Measurements from ENCODE around the gene WIPF2.

The WIPF2 gene

DNA sequence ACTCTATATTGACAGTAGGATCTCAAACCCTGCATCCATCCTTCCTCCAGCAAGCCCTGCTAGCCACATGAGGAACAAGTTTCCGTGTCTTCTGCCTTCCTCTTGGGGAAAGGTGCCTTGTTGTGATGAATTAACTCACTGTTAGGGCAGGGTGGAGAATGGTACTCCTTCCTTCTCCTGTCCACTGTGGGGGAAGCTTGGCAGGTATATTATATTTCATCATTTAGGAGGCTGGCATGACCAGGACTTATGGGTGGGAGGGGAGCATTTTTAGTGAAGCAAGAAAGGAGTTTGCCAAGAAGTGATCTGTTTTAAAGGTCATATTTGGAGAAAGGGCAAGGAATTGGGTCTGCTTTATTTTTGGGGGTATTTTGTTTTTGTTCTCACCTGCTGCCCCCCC lies 59.3 kb downstream of the WIPF2 start:
- Histone ChIP-seq H3K4me1 (ENCODE audit: control insufficient read depth in 1 of 2, insufficient read depth in 2 of 2, low read length in 2 of 2) (peaks cover 0 to 2% of the 10 kb centered on the region in 2 donors), H3K36me3 (ENCODE audit: control insufficient read depth in 1 of 2, insufficient read depth in 2 of 2, low read length in 2 of 2) (peaks cover 34 to 55% of the 10 kb centered on the region in 2 donors), H3K4me3 (ENCODE audit: low read depth in 1 of 2, low read length in 2 of 2) (no peak overlapping the region), H3K9ac (ENCODE audit: low read depth in 1 of 2, low read length in 2 of 2) (no peak overlapping the region), H3K27ac (ENCODE audit: low read depth, low read length) (no peak overlapping the region), H3K9me3 (ENCODE audit: control insufficient read depth in 1 of 2, low read length in 2 of 2) (no peaks in the 10 kb centered on the region), H3K27me3 (ENCODE audit: control insufficient read depth in 1 of 2, insufficient read depth in 2 of 2, low read length in 2 of 2) (no peaks in the 10 kb centered on the region)

DNA sequence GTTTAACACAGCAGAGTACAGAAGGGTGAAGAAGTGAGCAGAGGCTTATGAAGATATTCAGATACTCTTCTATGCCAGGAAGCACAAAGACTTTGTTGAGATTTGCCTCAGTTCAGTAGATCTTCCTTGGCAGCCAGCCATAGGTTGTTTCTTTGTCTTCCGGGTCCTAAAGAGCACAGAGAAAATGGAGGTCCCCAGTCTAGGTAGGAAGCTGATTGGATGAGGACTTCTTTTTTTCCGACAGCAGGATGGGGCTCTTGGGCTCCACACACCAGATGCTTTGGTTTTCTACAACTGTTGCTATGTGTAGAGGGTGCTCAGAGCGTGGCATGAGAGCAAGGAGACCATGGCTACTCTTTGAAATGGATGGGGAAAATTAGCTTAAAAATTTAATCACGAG lies 60.3 kb downstream of the WIPF2 start:
- Histone ChIP-seq H3K4me3 (ENCODE audit: low read depth in 1 of 2, low read length in 2 of 2) (no peak overlapping the region), H3K27me3 (ENCODE audit: control insufficient read depth in 1 of 2, insufficient read depth in 2 of 2, low read length in 2 of 2) (no peaks in the 10 kb centered on the region), H3K9ac (ENCODE audit: low read depth in 1 of 2, low read length in 2 of 2) (no peak overlapping the region), H3K36me3 (ENCODE audit: control insufficient read depth in 1 of 2, insufficient read depth in 2 of 2, low read length in 2 of 2) (peaks cover 27 to 48% of the 10 kb centered on the region in 2 donors), H3K27ac (ENCODE audit: low read depth, low read length) (no peak overlapping the region), H3K9me3 (ENCODE audit: control insufficient read depth in 1 of 2, low read length in 2 of 2) (no peaks in the 10 kb centered on the region), H3K4me1 (ENCODE audit: control insufficient read depth in 1 of 2, insufficient read depth in 2 of 2, low read length in 2 of 2) (peaks cover 2 to 7% of the 10 kb centered on the region in 2 donors)

DNA sequence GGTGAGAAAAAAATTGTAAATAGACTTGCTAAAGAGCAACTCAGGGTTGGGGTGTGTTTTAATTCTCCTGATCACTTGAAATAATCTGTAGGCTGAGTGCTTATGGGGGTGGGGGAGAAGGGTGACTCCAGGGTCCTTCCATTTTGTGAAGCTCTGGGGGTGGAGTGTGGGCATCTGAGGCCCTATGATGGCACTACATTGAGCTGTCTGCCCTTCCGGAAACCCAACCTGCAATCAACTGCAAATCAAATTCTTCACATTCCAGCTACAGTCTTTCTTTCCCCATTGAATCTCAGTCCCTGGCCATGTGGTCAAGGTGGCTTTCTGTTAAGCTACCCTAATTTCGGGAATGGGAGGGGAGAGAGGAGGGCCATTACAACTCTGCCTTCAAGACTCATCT lies 62.6 kb downstream of the WIPF2 start:
- H3K27ac ChIP-seq (ENCODE audit: low read depth, low read length): no peak overlapping the region
- H3K9me3 ChIP-seq (ENCODE audit: control insufficient read depth in 1 of 2, low read length in 2 of 2): no peaks in the 10 kb centered on the region
- peaks cover 5 to 21% of the 10 kb centered on the region in 2 donors for H3K4me1 ChIP-seq (ENCODE audit: control insufficient read depth in 1 of 2, insufficient read depth in 2 of 2, low read length in 2 of 2)
- H3K9ac ChIP-seq (ENCODE audit: low read depth in 1 of 2, low read length in 2 of 2): no peak overlapping the region
- H3K27me3 ChIP-seq (ENCODE audit: control insufficient read depth in 1 of 2, insufficient read depth in 2 of 2, low read length in 2 of 2): no peaks in the 10 kb centered on the region
- no peak overlapping the region for H3K4me3 ChIP-seq (ENCODE audit: low read depth in 1 of 2, low read length in 2 of 2)
- peaks cover 26 to 34% of the 10 kb centered on the region in 2 donors for H3K36me3 ChIP-seq (ENCODE audit: control insufficient read depth in 1 of 2, insufficient read depth in 2 of 2, low read length in 2 of 2)

- Histone ChIP-seq H3K27ac (ENCODE audit: low read depth, low read length) (peak overlapping the region; percentile 74), H3K27me3 (ENCODE audit: control insufficient read depth in 1 of 2, insufficient read depth in 2 of 2, low read length in 2 of 2) (no peaks in the 10 kb centered on the region), H3K4me1 (ENCODE audit: control insufficient read depth in 1 of 2, insufficient read depth in 2 of 2, low read length in 2 of 2) (peaks cover 15 to 28% of the 10 kb centered on the region in 2 donors), H3K36me3 (ENCODE audit: control insufficient read depth in 1 of 2, insufficient read depth in 2 of 2, low read length in 2 of 2) (peaks cover 12 to 18% of the 10 kb centered on the region in 2 donors), H3K9me3 (ENCODE audit: control insufficient read depth in 1 of 2, low read length in 2 of 2) (no peaks in the 10 kb centered on the region), H3K4me3 (ENCODE audit: low read depth in 1 of 2, low read length in 2 of 2) (peak overlapping the region in 1 of 2 donors; percentile 29), H3K9ac (ENCODE audit: low read depth in 1 of 2, low read length in 2 of 2) (peak overlapping the region; percentile 3 to 26)
Measured at GRCh38 chr17:40283662-40284061, 64.6 kb downstream of the WIPF2 start.

GRCh38 chr17:40284085-40284713 lies 65.1 kb downstream of the WIPF2 start:
- H3K4me1 ChIP-seq (ENCODE audit: control insufficient read depth in 1 of 2, insufficient read depth in 2 of 2, low read length in 2 of 2): peaks cover 20 to 28% of the 10 kb centered on the region in 2 donors
- H3K4me3 ChIP-seq (ENCODE audit: low read depth in 1 of 2, low read length in 2 of 2): peak overlapping the region; percentile 0 to 29
- H3K27ac ChIP-seq (ENCODE audit: low read depth, low read length): peak overlapping the region; percentile 68
- H3K9me3 ChIP-seq (ENCODE audit: control insufficient read depth in 1 of 2, low read length in 2 of 2): no peaks in the 10 kb centered on the region
- H3K27me3 ChIP-seq (ENCODE audit: control insufficient read depth in 1 of 2, insufficient read depth in 2 of 2, low read length in 2 of 2): no peaks in the 10 kb centered on the region
- peak overlapping the region; percentile 53 to 55 for H3K9ac ChIP-seq (ENCODE audit: low read depth in 1 of 2, low read length in 2 of 2)
- peaks cover 8 to 12% of the 10 kb centered on the region in 2 donors for H3K36me3 ChIP-seq (ENCODE audit: control insufficient read depth in 1 of 2, insufficient read depth in 2 of 2, low read length in 2 of 2)

- H3K9me3 ChIP-seq (ENCODE audit: control insufficient read depth in 1 of 2, low read length in 2 of 2): no peaks in the 10 kb centered on the region
- H3K27ac ChIP-seq (ENCODE audit: low read depth, low read length): no peak overlapping the region
- no peak overlapping the region for H3K4me3 ChIP-seq (ENCODE audit: low read depth in 1 of 2, low read length in 2 of 2)
- peaks cover 0 to 3% of the 10 kb centered on the region in 2 donors for H3K36me3 ChIP-seq (ENCODE audit: control insufficient read depth in 1 of 2, insufficient read depth in 2 of 2, low read length in 2 of 2)
- H3K9ac ChIP-seq (ENCODE audit: low read depth in 1 of 2, low read length in 2 of 2): no peak overlapping the region
- H3K4me1 ChIP-seq (ENCODE audit: control insufficient read depth in 1 of 2, insufficient read depth in 2 of 2, low read length in 2 of 2): peaks cover 20 to 33% of the 10 kb centered on the region in 2 donors
- H3K27me3 ChIP-seq (ENCODE audit: control insufficient read depth in 1 of 2, insufficient read depth in 2 of 2, low read length in 2 of 2): no peaks in the 10 kb centered on the region
Measured at GRCh38 chr17:40286473-40286872, 67.4 kb downstream of the WIPF2 start.

GRCh38 chr17:40287159-40287493 lies 68.0 kb downstream of the WIPF2 start:
- Histone ChIP-seq H3K36me3 (ENCODE audit: control insufficient read depth in 1 of 2, insufficient read depth in 2 of 2, low read length in 2 of 2) (peaks cover 0 to 3% of the 10 kb centered on the region in 2 donors), H3K27me3 (ENCODE audit: control insufficient read depth in 1 of 2, insufficient read depth in 2 of 2, low read length in 2 of 2) (no peaks in the 10 kb centered on the region), H3K9me3 (ENCODE audit: control insufficient read depth in 1 of 2, low read length in 2 of 2) (no peaks in the 10 kb centered on the region), H3K4me3 (ENCODE audit: low read depth in 1 of 2, low read length in 2 of 2) (peak overlapping the region in 1 of 2 donors; percentile 50), H3K9ac (ENCODE audit: low read depth in 1 of 2, low read length in 2 of 2) (peak overlapping the region in 1 of 2 donors; percentile 8), H3K27ac (ENCODE audit: low read depth, low read length) (no peak overlapping the region), H3K4me1 (ENCODE audit: control insufficient read depth in 1 of 2, insufficient read depth in 2 of 2, low read length in 2 of 2) (peaks cover 20 to 33% of the 10 kb centered on the region in 2 donors)

- H3K36me3 ChIP-seq (ENCODE audit: control insufficient read depth in 1 of 2, insufficient read depth in 2 of 2, low read length in 2 of 2): peaks cover 0 to 3% of the 10 kb centered on the region in 2 donors
- H3K27me3 ChIP-seq (ENCODE audit: control insufficient read depth in 1 of 2, insufficient read depth in 2 of 2, low read length in 2 of 2): no peaks in the 10 kb centered on the region
- peaks cover 20 to 33% of the 10 kb centered on the region in 2 donors for H3K4me1 ChIP-seq (ENCODE audit: control insufficient read depth in 1 of 2, insufficient read depth in 2 of 2, low read length in 2 of 2)
- peak within 1 kb of the TSS; percentile 23 to 64 for H3K9ac ChIP-seq (ENCODE audit: low read depth in 1 of 2, low read length in 2 of 2)
- H3K9me3 ChIP-seq (ENCODE audit: control insufficient read depth in 1 of 2, low read length in 2 of 2): no peaks in the 10 kb centered on the region
- H3K27ac ChIP-seq (ENCODE audit: low read depth, low read length): peak within 1 kb of the TSS; percentile 37
- peak within 1 kb of the TSS; percentile 71 to 96 for H3K4me3 ChIP-seq (ENCODE audit: low read depth in 1 of 2, low read length in 2 of 2)
Measured at GRCh38 chr17:40287494-40288369, 68.6 kb downstream of the WIPF2 start, which contains the start of gene CDC6. Gene CDC6, plus strand, starts transcription at chr17:40287879. Its CDS starts 1,542 bp downstream, at chr17:40289421.

GRCh38 chr17:40290629-40291280 lies 71.7 kb downstream of the WIPF2 start:
- Histone ChIP-seq H3K27ac (ENCODE audit: low read depth, low read length) (no peak overlapping the region), H3K27me3 (ENCODE audit: control insufficient read depth in 1 of 2, insufficient read depth in 2 of 2, low read length in 2 of 2) (no peaks in the 10 kb centered on the region), H3K9ac (ENCODE audit: low read depth in 1 of 2, low read length in 2 of 2) (no peak overlapping the region), H3K4me3 (ENCODE audit: low read depth in 1 of 2, low read length in 2 of 2) (no peak overlapping the region), H3K9me3 (ENCODE audit: control insufficient read depth in 1 of 2, low read length in 2 of 2) (no peaks in the 10 kb centered on the region), H3K4me1 (ENCODE audit: control insufficient read depth in 1 of 2, insufficient read depth in 2 of 2, low read length in 2 of 2) (peaks cover 15% of the 10 kb centered on the region in 2 donors), H3K36me3 (ENCODE audit: control insufficient read depth in 1 of 2, insufficient read depth in 2 of 2, low read length in 2 of 2) (peaks cover 3 to 18% of the 10 kb centered on the region in 2 donors)

- Histone ChIP-seq H3K27me3 (ENCODE audit: control insufficient read depth in 1 of 2, insufficient read depth in 2 of 2, low read length in 2 of 2) (no peaks in the 10 kb centered on the region), H3K9ac (ENCODE audit: low read depth in 1 of 2, low read length in 2 of 2) (no peak overlapping the region), H3K27ac (ENCODE audit: low read depth, low read length) (no peak overlapping the region), H3K4me3 (ENCODE audit: low read depth in 1 of 2, low read length in 2 of 2) (no peak overlapping the region), H3K36me3 (ENCODE audit: control insufficient read depth in 1 of 2, insufficient read depth in 2 of 2, low read length in 2 of 2) (peaks cover 3 to 23% of the 10 kb centered on the region in 2 donors), H3K9me3 (ENCODE audit: control insufficient read depth in 1 of 2, low read length in 2 of 2) (no peaks in the 10 kb centered on the region), H3K4me1 (ENCODE audit: control insufficient read depth in 1 of 2, insufficient read depth in 2 of 2, low read length in 2 of 2) (peaks cover 15% of the 10 kb centered on the region in 2 donors)
Measured at GRCh38 chr17:40291281-40291664, 72.2 kb downstream of the WIPF2 start.
